DMS79 (cell line): Measurements from ENCODE around the gene AKR1C2.
"Not testable (repeated sequence)": the region's sequence is repeated elsewhere in the genome, so short reads cannot be mapped to it uniquely, and the experiment has no call there.

Source experiments
- DNase-seq: peaks from one replicate; lab custom pipeline; 2025; lab: John Stamatoyannopoulos, UW

AKR1C2 gene

DNA sequence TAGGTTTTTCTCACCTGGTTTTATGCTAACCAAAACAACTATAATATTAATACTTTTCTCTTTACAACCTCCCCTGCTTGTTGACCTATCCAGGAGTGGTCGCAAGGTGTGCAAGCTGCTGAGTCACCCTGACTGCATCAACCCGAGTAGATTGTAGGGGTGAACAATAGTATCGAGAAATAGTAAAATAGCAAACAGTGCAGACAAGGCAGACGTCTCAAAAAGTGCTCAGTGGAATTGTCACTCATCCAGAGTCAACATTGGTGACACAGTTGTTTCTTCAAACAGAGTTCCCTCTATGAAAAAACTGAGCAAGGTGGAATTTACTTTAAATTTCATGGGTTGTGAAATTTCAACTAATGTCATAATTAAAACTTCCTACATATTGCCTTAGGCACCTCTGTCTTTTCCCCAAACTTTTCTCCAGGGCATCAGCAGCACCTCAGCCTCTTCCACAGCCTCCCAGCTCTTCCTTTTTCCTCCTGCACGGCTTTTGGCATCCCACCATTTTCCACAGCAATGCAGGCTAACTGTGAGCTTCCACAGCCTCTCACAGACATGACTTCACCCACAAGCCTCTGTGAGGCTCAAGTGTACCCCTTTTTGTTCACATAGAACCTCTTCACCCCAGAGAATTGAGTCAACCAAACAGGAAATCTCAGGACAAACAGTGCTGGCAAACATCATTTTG is 46.6 kb downstream of the AKR1C2 start:
- DNase-seq: not testable (repeated sequence)

DNA sequence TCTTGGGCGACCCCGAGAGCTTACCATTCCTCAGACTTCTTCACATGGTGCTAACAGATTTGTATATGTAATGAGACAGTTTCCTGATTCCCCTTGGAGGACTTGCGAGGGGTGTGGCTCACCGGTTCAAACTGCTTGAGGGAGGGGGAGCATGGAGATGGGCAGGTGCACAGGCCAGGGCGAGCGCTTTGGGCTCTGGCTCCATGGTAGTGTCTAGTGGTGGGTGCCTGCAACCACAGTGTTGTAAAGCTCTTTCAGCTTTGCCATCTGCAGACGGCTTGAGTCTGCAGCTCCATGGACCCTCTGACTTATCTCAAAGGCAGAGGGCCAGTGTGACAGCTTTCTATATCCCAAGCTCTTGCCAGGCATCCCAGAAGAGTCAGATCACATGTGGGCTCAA is 47.6 kb downstream of the AKR1C2 start:
- DNase-seq: not testable (repeated sequence)

DNA sequence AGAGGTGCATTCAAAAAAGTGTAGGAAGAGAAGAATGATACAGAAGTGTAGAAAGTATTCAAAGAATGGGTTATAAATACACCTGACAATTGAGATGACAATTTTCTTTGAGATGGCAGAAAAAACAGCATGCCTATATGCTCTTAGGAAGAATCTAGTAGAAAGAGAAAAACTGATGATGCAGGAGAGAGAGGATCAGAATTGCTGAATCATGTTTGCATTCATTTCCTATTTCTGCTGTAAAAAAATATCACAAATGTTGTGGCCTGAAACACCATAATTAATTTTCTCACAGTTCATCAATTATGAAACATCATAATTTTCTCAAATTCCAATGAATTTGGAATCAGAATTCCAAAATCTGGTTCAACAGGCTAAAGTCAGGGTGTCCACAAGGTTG is 50.3 kb downstream of the AKR1C2 start:
- DNase-seq: no peak

DNA sequence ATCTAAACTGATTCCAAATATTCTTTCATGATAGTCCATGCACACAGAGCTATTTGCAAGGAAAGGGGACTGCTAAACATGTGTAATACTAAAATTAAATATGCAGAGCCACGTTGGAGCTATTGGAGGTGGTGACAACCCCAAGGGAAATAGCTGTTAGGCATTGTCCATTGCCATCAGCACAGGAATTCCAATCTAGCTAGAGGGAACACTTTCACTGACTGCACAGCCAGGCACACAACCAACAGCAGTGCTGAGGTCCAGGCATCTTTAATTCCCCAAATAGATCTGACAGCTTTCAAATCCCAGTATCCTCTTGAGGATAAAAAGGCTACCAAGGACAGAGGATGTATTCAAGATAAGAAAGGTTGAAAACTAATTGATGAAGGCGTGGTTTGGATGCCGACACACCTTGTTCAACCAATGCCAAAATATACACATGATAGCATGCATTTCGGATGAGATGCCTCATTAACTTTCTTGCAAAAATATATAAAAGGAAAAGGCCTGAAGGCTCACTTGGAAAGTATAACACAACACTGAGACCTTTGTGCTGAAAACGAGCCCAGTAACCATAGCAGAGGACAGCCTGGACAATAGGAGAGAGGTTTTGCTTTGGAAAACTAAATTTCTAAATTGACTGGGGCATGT is 52.0 kb downstream of the AKR1C2 start:
- DNase-seq: not testable (repeated sequence)

DNA sequence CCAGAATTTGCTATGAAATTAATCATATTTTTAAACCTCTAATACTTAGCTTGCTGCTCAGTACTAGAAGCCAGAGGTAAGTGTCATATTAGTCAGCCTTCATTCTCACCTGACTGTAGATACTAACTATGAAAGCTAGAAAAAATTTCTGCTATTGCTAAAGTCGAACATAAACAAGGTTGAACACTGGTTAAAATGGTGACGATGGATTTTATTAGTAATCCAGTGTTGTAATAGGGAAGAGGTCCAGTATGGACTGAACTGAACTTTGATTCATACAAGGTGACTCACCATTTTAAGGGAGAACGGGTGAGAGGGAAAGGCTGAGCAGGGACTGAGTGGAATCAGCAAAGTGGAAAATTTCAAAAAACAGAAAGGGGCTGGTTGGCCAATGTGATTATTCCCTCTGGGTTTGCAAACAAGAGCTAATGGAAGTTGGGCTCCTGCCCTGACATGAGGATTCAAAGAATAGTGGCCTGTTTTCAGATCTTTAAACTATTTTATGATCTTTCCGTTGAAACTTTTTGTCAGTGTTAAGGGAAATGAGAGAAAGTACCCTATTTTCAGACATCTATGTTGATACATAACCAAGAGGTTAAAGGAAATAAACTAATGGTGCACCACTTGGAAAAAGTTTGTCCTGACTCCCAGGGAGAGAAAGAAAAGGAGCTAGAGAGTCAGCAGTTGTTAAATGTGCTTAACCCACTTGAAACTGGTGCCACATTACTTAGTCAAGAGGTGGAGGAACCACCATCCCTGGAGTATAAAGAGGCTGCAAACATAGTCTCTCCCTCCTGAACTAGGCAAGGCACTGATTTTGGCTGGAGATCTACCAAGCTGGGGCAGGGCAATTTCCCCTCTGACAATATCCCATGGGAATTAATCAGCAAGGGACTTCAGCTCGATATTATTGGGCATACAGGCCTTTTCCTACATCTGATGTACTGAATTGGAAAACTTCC is 55.7 kb downstream of the AKR1C2 start:
- no peak for DNase-seq

DNA sequence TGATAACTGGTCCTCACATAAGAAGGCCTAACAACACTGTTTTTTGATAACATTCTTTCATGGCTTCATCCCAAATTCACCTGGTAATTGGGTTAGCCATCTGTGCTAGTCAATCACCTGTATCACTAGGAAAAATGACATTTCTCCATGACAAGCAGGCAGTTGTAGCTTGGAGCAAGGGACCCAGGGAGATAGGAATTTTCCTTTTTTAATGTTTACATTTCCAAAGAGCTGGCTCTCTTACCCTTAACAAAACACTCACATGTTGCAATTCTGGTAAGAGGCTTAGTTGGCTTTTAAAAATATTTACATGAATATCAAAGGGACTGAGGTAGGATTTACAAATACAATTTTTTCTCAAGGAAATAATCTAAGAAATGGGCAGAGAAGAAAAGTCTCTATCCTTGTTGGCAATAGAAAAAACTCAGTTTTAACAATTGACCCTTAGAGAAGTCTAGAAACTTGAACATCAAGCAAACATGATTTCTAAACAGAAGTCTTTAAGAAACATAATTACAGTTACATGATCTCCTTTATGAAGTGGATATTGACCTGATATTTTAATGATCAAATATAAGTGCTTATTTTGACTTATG is 56.5 kb downstream of the AKR1C2 start:
- DNase-seq: no peak

DNA sequence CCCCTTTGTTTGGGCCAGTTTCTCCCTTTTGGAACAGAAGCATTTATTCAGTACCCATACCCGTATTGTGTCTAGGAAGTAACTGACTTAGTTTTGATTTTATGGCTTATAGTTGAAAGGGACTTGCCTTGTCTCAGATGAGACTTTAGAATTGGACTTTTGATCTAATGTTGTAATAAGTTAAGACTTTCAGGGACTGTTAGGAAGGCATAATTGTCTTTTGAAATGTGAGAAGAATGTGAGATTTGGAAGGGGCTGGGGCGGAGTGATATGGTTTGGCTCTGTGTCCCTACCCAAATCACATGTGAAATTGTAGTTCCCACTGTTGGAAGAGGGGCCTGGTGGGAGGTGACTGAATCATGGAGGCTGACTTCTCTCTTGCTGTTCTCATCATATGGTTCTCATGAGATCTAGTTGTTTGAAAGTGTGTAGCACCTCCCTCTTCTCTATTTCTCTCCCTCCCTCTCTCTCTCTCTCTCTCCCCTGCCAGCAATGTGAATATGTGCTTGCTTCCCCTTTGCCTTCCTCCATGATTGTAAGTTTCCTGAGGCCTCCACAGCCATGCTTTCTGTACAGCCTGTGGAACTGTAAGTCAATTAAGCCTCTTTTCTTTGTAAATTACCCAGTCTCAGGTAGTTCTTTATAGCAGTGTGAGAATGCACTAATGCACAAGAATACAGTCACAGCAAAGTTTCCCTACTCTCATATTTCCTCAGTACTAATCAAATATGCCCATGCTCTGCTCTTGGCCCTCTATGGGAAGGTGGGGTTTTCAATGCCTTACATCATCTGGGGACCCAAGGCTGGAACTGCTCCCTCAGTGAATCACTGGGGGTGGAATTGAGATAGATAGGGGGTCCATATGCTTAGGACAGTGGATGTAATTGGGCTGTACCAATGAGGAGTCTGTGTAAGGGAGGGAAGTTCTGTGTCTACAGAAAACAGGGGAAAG is 57.6 kb downstream of the AKR1C2 start:
- DNase-seq: no peak

DNA sequence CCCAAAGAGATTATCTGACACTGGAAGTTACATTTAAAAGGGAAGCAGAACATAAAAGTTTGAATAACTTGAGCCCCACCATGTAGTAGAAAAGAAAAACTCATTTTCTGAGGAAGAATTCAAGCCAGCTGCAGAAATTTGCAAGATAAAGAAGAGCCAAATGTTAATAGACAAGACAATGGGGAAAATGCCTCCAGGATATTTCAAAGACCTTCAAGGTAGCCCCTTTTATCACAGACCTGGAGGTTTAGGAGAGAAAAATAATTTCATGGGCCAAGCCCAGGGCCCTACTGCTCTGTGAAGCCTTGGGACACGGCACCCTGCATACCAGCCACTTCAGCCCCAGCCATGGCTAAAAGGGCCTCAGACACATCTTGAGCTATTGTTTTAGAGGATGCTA is 58.8 kb downstream of the AKR1C2 start:
- DNase-seq: no peak

DNA sequence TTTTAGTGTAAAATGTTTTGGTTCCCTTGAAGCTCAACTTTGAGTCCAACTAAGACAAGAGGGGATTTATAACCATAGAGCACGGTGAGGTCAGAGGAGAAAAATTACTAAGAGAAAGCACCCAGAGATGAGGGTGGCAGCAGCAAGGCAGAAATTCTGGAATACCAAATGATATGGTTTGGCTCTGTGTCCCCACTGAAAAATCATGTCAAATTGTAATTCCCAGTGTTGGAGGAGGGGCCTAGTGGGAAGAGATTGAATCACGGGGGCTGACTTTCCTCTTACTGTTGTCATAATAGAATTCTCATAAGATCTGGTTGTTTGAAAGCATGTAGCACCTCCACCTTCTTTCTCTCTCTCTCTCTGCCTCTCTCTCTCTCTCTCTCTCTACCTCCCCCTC is 59.8 kb downstream of the AKR1C2 start:
- no peak for DNase-seq

DNA sequence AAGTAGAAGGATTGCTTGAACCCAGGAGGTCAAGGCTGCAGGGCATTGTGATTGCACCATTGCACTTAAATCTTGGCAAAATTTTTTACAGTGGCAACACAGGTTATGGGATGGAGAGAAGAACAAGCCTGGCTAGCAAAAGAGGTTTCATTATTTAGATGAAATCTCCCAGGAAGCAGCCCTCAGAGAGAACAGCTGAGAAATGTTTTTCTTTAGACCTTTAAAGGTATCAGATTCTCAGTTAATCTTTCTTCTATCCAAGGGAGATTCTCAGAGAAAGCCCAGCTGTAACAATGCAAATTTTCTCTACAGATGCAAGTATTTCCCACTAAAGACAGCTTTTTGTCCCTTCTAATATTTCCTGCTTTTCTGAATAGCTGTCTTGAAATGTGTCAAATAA is 60.2 kb downstream of the AKR1C2 start:
- DNase-seq: not testable (repeated sequence)

DNA sequence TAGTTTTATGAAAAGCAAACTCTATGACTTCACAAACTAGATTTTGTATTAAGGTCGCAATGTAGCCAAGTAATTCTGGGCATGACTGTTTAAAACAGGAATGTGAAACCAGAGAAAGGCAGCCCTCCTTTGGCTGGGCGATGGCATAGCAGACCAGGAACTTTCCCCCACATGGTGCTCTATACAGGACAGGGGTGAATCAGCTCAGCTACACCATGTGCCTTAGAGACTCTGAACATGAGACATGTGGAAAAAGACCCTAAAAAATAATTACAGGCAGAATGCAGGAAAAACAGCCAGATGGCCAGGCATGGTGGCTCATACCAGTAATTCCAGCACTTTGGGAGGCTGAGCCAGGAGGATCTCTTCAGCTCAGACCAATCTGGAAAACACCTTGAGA is 60.7 kb downstream of the AKR1C2 start:
- not testable (repeated sequence) for DNase-seq

DNA sequence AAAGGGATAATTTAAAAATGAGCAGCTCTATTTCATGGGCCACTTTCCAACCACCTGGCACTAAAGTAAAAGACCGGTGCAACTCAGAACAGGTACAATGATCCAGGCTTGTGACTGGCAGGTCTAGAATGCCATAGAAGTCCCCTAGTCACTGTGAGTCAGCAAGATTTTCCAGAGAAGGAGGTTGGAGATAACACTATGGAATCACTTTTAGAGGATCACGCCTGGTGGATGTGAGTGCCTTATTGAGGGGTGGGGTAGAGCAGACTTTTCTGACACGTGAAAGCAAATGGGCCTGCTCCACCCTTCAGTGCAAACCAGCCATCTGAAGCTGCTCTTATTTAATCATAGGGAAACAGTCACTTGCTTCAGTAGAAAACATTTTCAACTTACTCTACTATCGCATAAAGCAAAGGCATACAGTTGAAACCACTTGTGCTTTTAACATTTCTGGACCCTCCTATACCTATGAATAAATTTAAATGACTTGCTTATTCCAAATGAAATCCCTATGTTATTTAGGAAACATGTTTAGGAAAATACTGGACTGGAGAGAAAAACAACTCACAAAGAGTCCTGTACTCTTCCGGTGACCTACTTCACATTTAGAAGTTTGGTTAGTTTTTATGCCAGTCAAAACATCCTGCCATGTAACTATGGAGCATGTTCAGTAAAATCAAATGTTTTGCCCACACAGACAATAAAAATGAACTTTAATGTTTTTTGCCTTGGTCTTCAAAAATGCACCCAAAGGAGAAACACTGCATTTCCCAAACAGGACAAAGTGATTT is 61.9 kb downstream of the AKR1C2 start:
- DNase-seq: no peak

DNA sequence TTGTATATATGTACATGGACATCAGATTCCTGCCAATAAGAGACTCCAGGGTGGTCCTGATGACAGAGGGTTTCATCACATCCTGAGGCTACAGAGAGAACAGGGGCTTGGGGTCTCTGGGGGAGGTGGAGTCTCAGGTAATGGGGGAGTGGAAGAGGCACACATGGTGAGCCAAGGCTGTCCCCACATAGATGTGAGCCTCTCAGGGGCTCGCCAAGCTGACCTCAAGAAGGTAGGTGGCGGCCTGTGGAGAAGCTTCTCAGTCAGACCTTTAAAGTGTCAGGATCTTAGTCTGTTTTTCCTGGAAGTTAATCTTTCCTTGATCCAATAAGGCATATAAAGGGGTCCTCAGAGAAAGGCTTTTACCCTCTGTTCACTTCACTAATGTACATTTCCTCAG is 62.7 kb downstream of the AKR1C2 start:
- DNase-seq: not testable (repeated sequence)

DNA sequence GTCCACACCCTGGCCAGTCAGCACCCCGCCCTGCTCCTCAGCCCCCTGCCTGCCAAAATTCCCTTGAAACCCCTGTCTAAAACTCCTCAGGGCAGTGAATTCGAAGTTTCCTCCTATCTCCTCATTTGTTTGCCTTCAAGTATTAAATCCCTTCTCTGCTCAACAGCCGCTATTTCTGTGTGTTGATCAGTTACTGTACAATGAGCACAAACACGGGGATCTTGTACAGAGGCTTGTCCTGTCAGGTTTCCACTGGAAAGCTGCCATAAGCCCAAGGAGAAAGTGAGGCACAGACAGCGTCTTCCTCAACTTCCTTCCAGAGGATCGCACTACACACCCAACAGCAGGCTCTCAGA is 63.6 kb downstream of the AKR1C2 start:
- DNase-seq: not testable (repeated sequence)

DNA sequence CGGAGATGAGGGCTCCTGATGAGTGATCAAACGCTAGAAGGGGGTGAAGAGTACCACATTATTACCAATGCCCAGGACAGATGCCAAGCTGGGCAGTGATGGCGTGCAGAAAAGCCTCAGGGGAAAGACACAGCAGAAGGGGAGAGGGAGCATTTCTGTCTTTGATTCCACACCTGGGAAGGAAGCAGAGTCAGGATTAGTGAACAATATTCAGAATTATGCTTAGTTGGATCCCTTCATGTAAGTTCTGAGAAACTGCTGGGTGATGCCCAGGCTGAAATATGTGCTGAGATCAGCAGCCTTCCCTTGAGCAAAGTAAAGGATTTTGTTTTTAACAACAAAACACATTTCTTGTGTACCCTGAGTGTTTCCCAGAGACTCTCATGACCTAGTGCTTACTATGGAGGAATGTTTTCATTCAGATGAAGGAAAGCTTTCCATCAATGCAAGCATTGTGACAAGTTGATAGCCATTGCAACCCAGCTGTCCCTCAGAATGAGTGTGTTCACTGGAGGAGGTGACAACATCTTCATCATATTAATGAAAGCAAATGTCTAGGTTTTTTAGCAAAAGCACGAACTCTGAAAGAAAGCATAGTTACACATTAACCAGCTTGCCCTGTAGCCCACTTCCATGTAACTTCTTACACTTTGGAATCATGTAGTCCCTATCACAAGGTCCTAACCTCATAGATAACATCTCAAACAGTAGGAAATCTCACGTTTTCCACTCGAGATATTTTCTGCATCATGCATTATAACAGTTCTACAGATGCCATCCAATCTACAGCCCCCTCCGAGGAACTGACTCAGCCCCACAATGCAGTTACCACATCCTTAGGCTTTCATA is 64.2 kb downstream of the AKR1C2 start:
- DNase-seq: no peak
